Astrocyte (in vitro differentiated cells and primary cell): ENCODE measurements around the gene CTU1. TPM values are rescaled to one million over a fixed set of nuclear protein-coding genes. Genes with fewer than 3 reads are reported as not detected.
A peak's percentile ranks its signal among the peaks of the same experiment; 100 is the strongest.

Source experiments
- DNase-seq: peaks from one replicate; pipeline ENCODE4 v3.0.0-alpha.2; 2010; ENCODE audit warnings: low read depth
- FAIRE-seq: peaks from 2 replicates; lab custom pipeline; 2011; peaks lifted over from hg19 to GRCh38; lab: Jason Lieb, UNC
- H2AFZ ChIP-seq: 2 replicates; pipeline ENCODE4 v1.6.0; 2012; ENCODE audit warnings: low read depth, low read length, inconsistent platforms
- H3K27ac ChIP-seq: 2 replicates; pipeline ENCODE4 v1.5.1; 2011; ENCODE audit warnings: low read depth, low read length, inconsistent platforms
- H3K27me3 ChIP-seq: 2 replicates; pipeline ENCODE4 v1.6.0; 2011; ENCODE audit warnings: low read length, inconsistent platforms; ENCODE audit not compliant: insufficient read depth
- H3K36me3 ChIP-seq: 2 replicates; pipeline ENCODE4 v1.5.1; 2011; ENCODE audit warnings: low read length, inconsistent platforms; ENCODE audit not compliant: insufficient read depth
- H3K4me1 ChIP-seq: 2 replicates; pipeline ENCODE4 v1.5.1; 2011; ENCODE audit warnings: low read length, inconsistent platforms; ENCODE audit not compliant: insufficient read depth
- H3K4me2 ChIP-seq: 2 replicates; pipeline ENCODE4 v1.6.0; 2012; ENCODE audit warnings: low read length, inconsistent platforms
- H3K4me3 ChIP-seq: 2 replicates; pipeline ENCODE4 v1.5.1; 2011; ENCODE audit warnings: low read depth, mild to moderate bottlenecking, low read length, inconsistent platforms; ENCODE audit not compliant: insufficient read depth
- H3K79me2 ChIP-seq: 2 replicates; pipeline ENCODE4 v1.6.0; 2012; ENCODE audit warnings: mild to moderate bottlenecking, low read length, inconsistent platforms; ENCODE audit not compliant: insufficient read depth
- H3K9ac ChIP-seq: 2 replicates; pipeline ENCODE4 v1.6.0; 2012; ENCODE audit warnings: mild to moderate bottlenecking, low read length, inconsistent platforms
- H3K9me3 ChIP-seq: 2 replicates; pipeline ENCODE4 v1.5.1; 2012; ENCODE audit warnings: low read depth, mild to moderate bottlenecking, low read length, inconsistent platforms; ENCODE audit not compliant: insufficient read depth
- H4K20me1 ChIP-seq: 2 replicates; pipeline ENCODE4 v1.6.0; 2012; ENCODE audit warnings: low read length, inconsistent platforms; ENCODE audit not compliant: insufficient read depth
- H3K27ac Mint-ChIP-seq: one replicate; pipeline ENCODE4 v1.8.0; 2021; ENCODE audit warnings: mild to moderate bottlenecking, mixed read lengths; ENCODE audit not compliant: unreplicated experiment
- H3K27me3 Mint-ChIP-seq: one replicate; pipeline ENCODE4 v1.8.0; 2021; ENCODE audit warnings: low read depth, mixed read lengths; ENCODE audit not compliant: unreplicated experiment
- H3K36me3 Mint-ChIP-seq: one replicate; pipeline ENCODE4 v1.8.0; 2021; ENCODE audit warnings: low read depth, mixed read lengths; ENCODE audit not compliant: unreplicated experiment
- H3K4me1 Mint-ChIP-seq: one replicate; pipeline ENCODE4 v1.8.0; 2021; ENCODE audit warnings: low read depth, mixed read lengths; ENCODE audit not compliant: unreplicated experiment
- H3K4me3 Mint-ChIP-seq: one replicate; pipeline ENCODE4 v1.8.0; 2021; ENCODE audit warnings: mild to moderate bottlenecking, moderate library complexity, mixed read lengths; ENCODE audit not compliant: unreplicated experiment
- H3K9me3 Mint-ChIP-seq: one replicate; pipeline ENCODE4 v1.8.0; 2021; ENCODE audit warnings: mild to moderate bottlenecking, mixed read lengths; ENCODE audit not compliant: unreplicated experiment
- EZH2 ChIP-seq: IDR thresholded peaks from 2 replicates; pipeline ENCODE4 v1.6.1; 2012; ENCODE audit warnings: mild to moderate bottlenecking, low read length, inconsistent platforms; ENCODE audit not compliant: insufficient read depth
- total RNA-seq: library from RNA; stranded (reverse); gene quantifications from 2 replicates; pipeline ENCODE4 v1.2.1, GENCODE V29; 2021
- TF ChIP-seq, protein P1 (sequence below): IDR thresholded peaks from 2 replicates; pipeline ENCODE4 v1.5.1; 2011; ENCODE audit warnings: low read depth, mild to moderate bottlenecking, inconsistent platforms, low read length, moderate library complexity; ENCODE audit not compliant: insufficient read depth

The CTU1 gene
- total RNA-seq, 1 donor from 2014 or later = 6.4 TPM

DNA sequence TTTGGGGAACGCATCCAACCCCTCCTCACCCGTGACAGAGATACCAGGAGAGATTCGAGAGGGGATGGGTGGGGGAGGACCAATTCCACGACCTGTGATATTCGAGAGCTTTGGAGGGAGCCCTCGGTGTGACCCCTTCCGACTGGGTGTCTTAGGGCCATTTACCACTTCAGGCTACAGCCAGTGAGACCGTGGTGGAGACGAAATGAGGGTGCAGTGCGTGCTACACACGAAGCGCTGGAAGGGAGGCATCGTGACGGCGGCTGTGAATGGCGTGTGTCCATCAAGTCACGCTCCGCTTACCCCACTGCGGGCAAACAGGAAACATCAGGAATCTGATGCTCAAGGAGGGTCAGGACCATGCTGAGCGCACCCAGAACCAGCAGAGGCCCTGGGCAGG, 10.4 kb downstream of the CTU1 start:
- Histone ChIP-seq H3K4me3 (no peak overlapping the region), H3K79me2 (peaks cover 4% of the 10 kb centered on the region), H3K9me3 (no peaks in the 10 kb centered on the region), H3K4me1 (no peaks in the 10 kb centered on the region), H3K9ac (no peak overlapping the region), H3K27me3 (no peaks in the 10 kb centered on the region), H3K36me3 (peaks cover 3% of the 10 kb centered on the region), H3K27ac (no peak overlapping the region), H2AFZ (no peak overlapping the region), H4K20me1 (peaks cover 62% of the 10 kb centered on the region), H3K4me2 (no peak overlapping the region)
- no peak overlapping the region for H3K4me3 Mint-ChIP-seq
- H3K27me3 Mint-ChIP-seq = peaks cover 9% of the 10 kb centered on the region
- peaks cover 4% of the 10 kb centered on the region for H3K36me3 Mint-ChIP-seq
- no peaks in the 10 kb centered on the region for H3K9me3 Mint-ChIP-seq
- H3K4me1 Mint-ChIP-seq = peaks cover 2% of the 10 kb centered on the region
- H3K27ac Mint-ChIP-seq = no peak overlapping the region
- DNase-seq (no peak), FAIRE-seq (no peak)
- TF ChIP-seq EZH2 = no peak
- TF ChIP-seq, protein P1, sequence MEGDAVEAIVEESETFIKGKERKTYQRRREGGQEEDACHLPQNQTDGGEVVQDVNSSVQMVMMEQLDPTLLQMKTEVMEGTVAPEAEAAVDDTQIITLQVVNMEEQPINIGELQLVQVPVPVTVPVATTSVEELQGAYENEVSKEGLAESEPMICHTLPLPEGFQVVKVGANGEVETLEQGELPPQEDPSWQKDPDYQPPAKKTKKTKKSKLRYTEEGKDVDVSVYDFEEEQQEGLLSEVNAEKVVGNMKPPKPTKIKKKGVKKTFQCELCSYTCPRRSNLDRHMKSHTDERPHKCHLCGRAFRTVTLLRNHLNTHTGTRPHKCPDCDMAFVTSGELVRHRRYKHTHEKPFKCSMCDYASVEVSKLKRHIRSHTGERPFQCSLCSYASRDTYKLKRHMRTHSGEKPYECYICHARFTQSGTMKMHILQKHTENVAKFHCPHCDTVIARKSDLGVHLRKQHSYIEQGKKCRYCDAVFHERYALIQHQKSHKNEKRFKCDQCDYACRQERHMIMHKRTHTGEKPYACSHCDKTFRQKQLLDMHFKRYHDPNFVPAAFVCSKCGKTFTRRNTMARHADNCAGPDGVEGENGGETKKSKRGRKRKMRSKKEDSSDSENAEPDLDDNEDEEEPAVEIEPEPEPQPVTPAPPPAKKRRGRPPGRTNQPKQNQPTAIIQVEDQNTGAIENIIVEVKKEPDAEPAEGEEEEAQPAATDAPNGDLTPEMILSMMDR = no peak

DNA sequence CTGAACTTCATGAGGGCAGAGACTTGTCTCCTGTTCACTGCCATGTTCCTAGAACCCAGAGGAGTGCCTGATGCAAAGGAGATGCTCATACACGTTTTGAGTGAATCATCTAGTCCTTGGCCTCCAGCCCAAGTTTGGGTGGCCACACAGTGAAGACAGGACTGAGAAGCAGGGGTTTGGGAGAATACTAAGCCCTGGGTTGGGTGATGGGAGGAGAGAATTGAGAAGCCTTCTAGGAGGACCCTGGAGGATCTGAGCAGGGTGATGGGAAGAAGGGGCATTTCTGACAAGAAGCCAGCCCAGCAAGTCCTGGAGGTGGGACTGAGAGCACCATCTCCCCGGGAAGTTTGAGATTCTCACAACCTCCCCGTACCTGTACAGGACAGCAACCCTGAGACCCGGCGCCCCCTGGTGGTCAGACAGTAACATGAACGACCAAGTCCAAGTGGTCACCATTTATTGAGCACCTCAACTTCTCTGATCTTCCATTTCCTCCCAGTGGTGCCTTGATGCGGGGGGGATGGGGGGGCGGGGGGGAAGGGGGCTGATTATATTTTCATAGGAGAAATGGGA, 11.0 kb downstream of the CTU1 start:
- no peaks in the 10 kb centered on the region for H3K9me3 Mint-ChIP-seq
- H3K4me1 ChIP-seq = no peaks in the 10 kb centered on the region
- H3K36me3 Mint-ChIP-seq = peaks cover 4% of the 10 kb centered on the region
- FAIRE-seq = no peak
- no peaks in the 10 kb centered on the region for H3K9me3 ChIP-seq
- no peak for TF ChIP-seq EZH2
- TF ChIP-seq, protein P1 = peak; percentile 53
- DNase-seq = peak; percentile 14
- no peak overlapping the region for H3K4me3 ChIP-seq
- peaks cover 2% of the 10 kb centered on the region for H3K4me1 Mint-ChIP-seq
- peak overlapping the region; percentile 44 for H3K27ac Mint-ChIP-seq
- H2AFZ ChIP-seq = no peak overlapping the region
- no peak overlapping the region for H3K27ac ChIP-seq
- no peak overlapping the region for H3K4me3 Mint-ChIP-seq
- peaks cover 1% of the 10 kb centered on the region for H3K36me3 ChIP-seq
- H3K79me2 ChIP-seq = no peaks in the 10 kb centered on the region
- no peaks in the 10 kb centered on the region for H3K27me3 ChIP-seq
- H4K20me1 ChIP-seq = peaks cover 56% of the 10 kb centered on the region
- no peak overlapping the region for H3K9ac ChIP-seq
- H3K4me2 ChIP-seq = no peak overlapping the region
- H3K27me3 Mint-ChIP-seq = peaks cover 12% of the 10 kb centered on the region

DNA sequence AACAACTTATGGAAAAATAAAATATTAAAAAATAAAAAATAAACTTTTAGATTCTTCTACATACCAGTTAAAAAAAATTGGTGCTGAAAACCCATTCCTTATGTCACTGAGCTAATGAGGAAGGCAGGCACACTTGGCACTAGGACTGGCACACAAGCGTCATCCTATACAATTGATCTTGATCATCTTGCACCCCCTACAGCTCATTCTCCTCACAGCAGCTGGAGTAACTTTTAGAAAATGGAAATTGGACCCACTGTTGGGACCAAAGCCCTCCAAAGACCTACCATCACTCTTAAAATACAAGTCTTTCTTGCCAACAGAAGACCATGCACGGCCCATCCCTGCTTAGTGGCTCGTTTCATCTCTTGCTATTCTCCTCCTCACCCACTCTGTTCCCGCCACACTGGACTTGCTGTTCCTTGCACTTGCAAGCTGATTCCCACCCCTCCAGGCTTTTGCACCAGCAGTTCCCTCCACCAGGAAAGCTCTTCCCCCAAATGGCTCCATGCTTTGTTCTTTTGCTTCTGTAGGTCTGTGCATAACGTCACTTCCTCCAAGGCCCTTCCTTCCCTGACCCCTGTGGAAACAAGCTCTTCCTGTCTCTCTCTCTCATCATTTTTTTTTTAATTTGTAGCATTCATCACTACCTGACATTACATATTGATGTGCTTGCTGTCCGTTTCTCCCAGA, 11.6 kb downstream of the CTU1 start:
- no peaks in the 10 kb centered on the region for H3K9me3 Mint-ChIP-seq
- Histone ChIP-seq H3K9me3 (no peaks in the 10 kb centered on the region), H3K79me2 (no peaks in the 10 kb centered on the region), H4K20me1 (peaks cover 54% of the 10 kb centered on the region), H3K4me1 (no peaks in the 10 kb centered on the region), H3K4me3 (no peak overlapping the region), H3K9ac (no peak overlapping the region), H3K27me3 (no peaks in the 10 kb centered on the region), H3K27ac (no peak overlapping the region), H2AFZ (no peak overlapping the region), H3K4me2 (no peak overlapping the region), H3K36me3 (no peaks in the 10 kb centered on the region)
- TF ChIP-seq, protein P1 = no peak
- TF ChIP-seq EZH2 = no peak
- H3K27ac Mint-ChIP-seq = no peak overlapping the region
- peaks cover 2% of the 10 kb centered on the region for H3K4me1 Mint-ChIP-seq
- no peak overlapping the region for H3K4me3 Mint-ChIP-seq
- no peak for FAIRE-seq
- H3K36me3 Mint-ChIP-seq = peaks cover 4% of the 10 kb centered on the region
- peaks cover 13% of the 10 kb centered on the region for H3K27me3 Mint-ChIP-seq
- DNase-seq = no peak
